Hippocampal formation (tissue), 2 donors: ENCODE data around the gene NOP14.

Source experiments
- DNase-seq, 2 donors: peaks; one replicate each; lab custom pipeline; 2025; lab: John Stamatoyannopoulos, UW

The NOP14 gene

DNA sequence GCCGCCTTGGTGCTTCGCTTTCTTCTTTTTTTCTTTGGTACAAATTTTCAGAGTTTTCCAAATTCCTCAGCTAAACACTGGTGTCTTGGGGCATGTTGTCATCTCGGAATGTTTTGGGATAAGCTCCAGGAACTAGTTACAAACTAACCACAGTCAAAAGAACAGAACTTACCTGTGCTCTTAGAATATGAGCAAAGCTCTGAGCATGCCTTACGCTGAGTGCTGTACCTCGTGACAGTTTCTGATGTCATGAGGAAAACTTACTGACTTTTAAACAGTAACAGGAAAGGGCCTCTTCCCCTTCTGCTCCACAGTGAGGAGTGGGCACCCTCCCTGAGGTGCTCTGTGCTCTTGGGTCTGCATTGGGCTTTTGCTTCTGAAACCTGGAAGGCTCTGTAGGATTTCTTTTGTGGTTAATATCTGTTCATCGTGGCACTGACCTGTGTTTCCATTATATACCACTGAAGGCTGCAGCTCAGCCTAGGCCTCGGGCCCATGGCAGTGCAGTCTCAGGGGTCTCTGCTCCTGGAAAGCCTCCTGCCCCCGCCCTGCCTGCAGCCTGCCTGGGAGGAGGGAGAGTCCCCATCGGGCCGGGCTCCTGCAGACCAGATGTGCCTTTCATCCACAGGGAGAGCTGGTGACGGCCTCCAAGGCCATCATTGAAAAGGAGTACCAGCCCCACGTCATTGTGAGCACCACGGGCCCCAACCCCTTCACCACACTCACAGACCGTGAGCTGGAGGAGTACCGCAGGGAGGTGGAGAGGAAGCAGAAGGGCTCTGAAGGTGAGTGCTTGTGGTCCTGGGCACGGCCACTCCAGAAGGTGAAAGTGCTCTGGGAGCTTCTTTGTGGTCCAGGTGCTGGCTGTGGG is 48.7 kb downstream of the NOP14 start:
- no peak for DNase-seq

DNA sequence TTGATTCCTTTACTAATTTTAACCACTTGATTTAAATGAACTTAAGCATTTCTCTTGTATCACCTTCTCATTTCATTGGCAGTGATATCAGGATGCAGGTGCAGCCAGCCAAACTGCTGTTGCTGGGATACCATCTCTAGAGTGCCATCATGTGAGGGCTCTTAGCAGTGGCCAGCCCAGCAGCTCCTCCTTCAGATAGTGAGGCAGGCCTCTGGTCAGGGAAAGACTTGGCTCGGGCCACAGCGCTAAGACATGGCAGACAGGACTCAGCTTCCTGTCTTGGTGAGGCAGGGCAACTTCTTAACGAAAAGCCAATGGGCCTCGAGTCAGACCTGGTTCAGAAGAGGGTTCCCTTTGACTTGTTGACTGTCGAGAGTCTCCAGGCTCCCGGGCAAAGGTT is 50.0 kb downstream of the NOP14 start:
- no peak for DNase-seq

DNA sequence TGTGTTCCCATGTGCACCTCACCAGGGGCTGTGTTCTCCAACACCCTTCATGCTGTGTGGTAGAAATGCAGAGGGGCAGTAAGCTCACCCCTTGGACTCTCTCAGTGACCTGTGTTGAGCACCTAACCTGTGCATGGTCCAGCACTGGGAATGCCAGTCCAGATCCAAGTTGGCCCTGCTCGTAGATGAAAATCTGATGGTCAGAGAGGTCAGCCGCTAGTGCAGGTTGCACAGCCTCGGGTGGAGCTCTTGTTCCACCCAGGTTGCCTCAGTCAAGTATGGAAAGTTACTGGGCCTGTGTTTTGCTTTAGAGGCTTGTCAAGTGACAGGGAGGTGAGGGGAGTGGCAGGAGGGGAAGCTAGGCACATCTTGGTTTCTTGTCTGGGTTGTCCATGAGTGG is 51.3 kb downstream of the NOP14 start:
- no peak for DNase-seq

DNA sequence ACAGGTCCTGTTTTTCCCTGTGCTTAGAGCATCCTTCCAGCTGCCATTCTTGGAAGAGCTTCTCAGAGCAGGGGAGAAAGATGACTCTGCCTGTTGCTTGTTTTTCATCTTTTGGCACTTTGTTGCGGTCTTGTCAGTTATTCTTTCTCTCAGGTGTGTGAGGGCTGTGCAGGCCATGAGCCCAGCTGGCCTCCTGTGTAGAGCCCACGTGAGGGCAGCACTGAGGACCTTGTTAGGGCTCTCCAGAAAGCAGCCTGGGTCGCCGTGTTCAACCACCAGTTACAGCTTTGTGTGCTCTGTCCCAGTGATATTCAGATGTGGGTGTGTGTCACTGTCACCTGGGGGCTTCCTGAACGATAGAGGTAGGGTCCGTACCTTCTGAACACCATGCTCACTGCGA is 52.8 kb downstream of the NOP14 start:
- DNase-seq, result no peak

DNA sequence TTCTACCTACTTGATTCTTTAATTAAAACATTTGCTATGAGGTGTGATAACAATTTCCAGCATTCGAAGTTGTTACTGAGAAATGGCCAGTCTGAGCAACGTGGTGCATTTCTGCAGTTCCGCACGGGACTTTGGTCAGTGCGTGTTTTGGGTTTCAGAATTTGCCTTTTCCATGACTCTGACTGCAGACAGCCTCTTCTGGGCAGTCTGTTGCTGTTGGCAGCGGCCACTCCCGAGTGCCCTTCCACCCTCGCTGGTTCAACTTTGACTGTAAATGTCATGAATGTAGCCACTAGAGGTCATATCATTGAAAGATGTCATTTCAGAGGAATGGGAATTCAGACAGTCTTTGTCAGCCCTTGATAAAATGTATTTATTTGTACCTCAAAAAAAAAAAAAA is 53.6 kb downstream of the NOP14 start:
- no peak for DNase-seq

GRCh38 chr4:2908686-2909085 is 54.5 kb downstream of the NOP14 start:
- DNase-seq, result no peak

DNA sequence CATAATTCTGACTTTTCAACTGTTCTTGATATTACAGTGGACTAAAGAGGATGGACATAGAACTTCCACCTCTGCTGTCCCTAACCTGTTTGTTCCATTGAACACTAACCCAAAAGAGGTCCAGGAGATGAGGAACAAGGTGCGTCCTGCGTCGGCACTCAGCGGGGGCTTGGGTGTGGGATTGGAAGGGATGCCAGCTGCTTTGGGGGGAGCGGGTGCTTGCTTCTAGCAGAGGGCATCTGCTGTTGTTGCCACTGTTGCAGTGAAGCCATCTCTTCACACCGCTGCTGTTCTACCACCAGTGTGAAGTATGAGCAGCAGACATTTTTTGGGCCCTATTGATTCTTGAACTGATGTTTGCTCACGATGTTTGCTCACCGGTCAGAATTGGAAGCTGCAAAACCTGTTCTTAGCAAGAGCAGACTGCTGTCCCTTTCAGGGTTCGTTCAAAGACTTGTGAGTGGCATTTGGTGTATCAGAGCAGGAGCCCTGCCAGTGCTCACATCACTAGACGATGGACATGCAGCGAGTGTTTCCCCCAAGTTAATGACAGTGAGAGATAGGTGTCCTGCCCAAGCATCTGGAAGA is 55.4 kb downstream of the NOP14 start:
- DNase-seq, result no peak

- DNase-seq, result no peak
Observed at GRCh38 chr4:2907226-2907625, 56.0 kb downstream of the NOP14 start.

- no peak for DNase-seq
Observed at GRCh38 chr4:2906218-2906617, 57.0 kb downstream of the NOP14 start.

- no peak for DNase-seq
Observed at GRCh38 chr4:2905544-2905943, 57.7 kb downstream of the NOP14 start.

DNA sequence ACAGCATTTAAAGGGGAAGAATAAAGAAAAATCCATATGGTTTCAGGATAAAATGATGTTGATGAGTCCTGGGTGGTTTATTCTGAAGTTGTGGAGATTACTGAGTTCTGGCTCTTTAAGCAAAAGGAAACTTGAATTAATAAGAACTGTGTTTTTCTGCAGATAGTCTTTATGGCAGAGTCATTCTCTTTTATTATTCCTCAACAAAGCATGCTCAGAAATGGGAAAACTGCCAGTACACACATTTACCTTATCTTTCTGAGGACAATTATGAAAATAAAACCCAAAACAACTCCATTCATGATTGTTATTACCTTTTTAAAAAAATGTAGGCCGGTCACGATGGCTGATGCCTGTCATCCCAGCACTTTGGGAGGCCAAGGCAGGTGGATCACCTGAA is 61.1 kb downstream of the NOP14 start:
- no peak for DNase-seq

- DNase-seq, result no peak
Observed at GRCh38 chr4:2901186-2901585, 62.0 kb downstream of the NOP14 start.

DNA sequence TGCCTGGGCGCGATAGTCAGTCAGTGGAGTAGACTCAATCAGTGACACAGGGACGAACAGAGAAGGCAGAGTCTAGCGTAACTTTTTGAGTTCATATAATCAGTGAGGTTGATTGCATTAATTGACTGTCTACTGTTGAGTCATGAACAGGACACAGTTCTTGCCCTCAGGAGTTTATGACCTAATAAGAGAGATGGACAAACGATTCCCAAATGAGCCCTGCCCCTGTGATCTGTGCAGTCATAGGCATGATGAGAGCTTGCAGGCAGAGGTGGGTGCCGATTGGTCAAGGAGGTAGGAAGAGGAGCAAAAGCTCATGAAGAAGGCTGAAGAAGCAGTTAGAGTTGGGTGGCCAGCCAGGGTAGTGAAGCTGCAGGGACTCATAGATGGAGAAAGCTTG is 62.5 kb downstream of the NOP14 start:
- no peak for DNase-seq

DNA sequence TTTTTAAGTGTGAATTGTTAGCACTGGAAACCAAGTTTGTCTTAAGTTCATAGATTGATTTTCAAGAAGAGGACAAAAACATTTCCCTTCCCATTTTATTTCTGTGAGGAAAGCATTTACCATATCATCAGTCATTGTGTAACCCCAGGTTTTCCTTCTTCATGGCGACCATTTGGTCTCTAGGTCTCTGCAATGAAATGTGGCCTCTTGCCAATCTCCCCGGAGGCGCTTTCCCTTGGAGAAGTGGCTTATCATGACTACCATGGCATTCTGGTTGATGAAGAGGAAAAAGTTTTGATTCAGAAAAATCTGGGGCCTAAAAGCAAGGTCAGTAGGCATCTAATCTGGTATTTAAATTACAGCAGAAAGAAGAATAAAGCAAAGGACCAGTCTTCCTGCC is 65.2 kb downstream of the NOP14 start:
- DNase-seq, result no peak

DNA sequence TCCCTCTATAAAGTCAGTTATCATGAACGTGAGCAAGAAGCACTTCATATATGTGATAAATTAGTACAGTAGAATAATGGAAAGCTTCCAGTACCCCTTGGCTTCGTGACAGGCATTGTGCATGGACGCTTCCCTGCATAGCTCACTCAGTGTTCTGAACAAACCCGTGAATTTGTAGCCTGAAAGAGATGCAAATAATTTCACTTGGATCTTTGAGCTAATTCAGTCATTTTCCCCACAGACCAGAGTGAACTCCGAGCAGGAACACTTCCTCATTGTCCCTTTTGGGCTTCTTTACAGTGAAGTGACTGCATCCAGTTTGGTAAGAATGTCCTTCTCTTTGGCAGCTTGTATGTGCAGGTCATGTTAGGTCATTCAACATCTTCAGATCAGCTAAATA is 69.4 kb downstream of the NOP14 start:
- DNase-seq, result peak in 1 of 2 donors; percentile 47

DNA sequence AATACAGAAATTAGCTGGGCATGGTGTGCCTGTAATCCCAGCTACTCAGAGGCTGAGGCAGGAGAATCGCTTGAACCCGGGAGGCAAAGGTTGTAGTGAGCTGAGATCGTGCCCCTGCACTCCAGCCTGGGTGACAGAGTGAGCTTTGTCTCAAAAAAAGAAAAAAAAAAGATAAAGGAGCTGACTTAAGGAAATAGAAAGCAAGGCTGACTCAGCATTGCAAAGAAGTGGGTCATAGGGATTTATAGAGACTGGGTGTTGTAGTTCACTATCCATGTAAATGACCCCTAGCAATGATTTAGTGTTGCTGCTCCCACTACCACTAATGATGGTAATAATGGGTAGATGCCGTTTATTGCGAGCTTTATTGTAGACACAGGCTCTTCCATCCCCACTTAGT is 71.9 kb downstream of the NOP14 start:
- DNase-seq, result no peak

GRCh38 chr4:2888886-2889285 is 74.3 kb downstream of the NOP14 start:
- DNase-seq, result no peak
